Nephron (organoid): ENCODE measurements around the gene CNDP2.

ENCODE experiments used
- H3K27ac Mint-ChIP-seq, 3 experiments: 2 replicates each; pipeline ENCODE4 v1.8.0; 2020; ENCODE audit warnings: mixed read lengths in 3 of 3, mild to moderate bottlenecking in 2 of 3, moderate library complexity in 1 of 3
- H3K27me3 Mint-ChIP-seq: 2 replicates; pipeline ENCODE4 v1.8.0; 2021; ENCODE audit warnings: low read depth, mild to moderate bottlenecking, moderate library complexity, mixed read lengths
- H3K36me3 Mint-ChIP-seq: 2 replicates; pipeline ENCODE4 v1.8.0; 2020; ENCODE audit warnings: low read depth, mixed read lengths
- H3K4me1 Mint-ChIP-seq: 2 replicates; pipeline ENCODE4 v1.8.0; 2020; ENCODE audit warnings: mixed read lengths
- H3K4me3 Mint-ChIP-seq, 3 experiments: 2 replicates each; pipeline ENCODE4 v1.8.0; 2020; ENCODE audit warnings: mild to moderate bottlenecking in 3 of 3, mixed read lengths in 3 of 3, moderate library complexity in 2 of 3
- H3K9me3 Mint-ChIP-seq: 2 replicates; pipeline ENCODE4 v1.8.0; 2020; ENCODE audit warnings: mixed read lengths
- TF ChIP-seq, protein P1 (sequence below), 3 experiments: fragments of 200-600 bp; sonication (generic); IDR thresholded peaks; one replicate each; pipeline ENCODE4 v1.5.0; 2021; ENCODE audit warnings: antibody characterized with exemption in 3 of 3; ENCODE audit not compliant: unreplicated experiment in 3 of 3

The CNDP2 gene

DNA sequence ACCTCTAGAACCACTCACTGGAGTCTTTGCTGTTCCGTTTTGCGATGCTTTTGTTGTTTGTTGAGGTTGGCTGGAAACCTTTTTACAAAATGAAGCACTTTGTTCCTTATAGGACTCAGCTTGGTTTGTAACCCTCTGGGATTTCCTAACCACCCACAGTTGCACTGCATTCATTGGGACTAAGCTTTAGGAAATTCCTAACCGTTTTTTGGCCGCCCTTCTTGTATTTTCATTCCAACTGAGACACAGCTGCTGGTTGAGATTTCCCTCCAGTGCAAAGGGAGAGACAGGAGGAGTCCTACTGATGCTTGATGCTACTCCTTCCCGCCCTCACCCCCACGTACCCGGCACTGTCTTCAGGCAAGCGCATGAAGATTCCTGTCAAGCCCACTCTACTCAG lies 32.9 kb upstream of the CNDP2 start:
- Mint-ChIP-seq H3K4me1 (peaks cover 10% of the 10 kb centered on the region), H3K4me3 (no peak overlapping the region), H3K9me3 (peaks cover 2% of the 10 kb centered on the region), H3K27me3 (peaks cover 38% of the 10 kb centered on the region), H3K36me3 (no peaks in the 10 kb centered on the region), H3K27ac (no peak overlapping the region)
- TF ChIP-seq, protein P1, sequence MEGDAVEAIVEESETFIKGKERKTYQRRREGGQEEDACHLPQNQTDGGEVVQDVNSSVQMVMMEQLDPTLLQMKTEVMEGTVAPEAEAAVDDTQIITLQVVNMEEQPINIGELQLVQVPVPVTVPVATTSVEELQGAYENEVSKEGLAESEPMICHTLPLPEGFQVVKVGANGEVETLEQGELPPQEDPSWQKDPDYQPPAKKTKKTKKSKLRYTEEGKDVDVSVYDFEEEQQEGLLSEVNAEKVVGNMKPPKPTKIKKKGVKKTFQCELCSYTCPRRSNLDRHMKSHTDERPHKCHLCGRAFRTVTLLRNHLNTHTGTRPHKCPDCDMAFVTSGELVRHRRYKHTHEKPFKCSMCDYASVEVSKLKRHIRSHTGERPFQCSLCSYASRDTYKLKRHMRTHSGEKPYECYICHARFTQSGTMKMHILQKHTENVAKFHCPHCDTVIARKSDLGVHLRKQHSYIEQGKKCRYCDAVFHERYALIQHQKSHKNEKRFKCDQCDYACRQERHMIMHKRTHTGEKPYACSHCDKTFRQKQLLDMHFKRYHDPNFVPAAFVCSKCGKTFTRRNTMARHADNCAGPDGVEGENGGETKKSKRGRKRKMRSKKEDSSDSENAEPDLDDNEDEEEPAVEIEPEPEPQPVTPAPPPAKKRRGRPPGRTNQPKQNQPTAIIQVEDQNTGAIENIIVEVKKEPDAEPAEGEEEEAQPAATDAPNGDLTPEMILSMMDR (IDR thresholded peaks at IDR 0.05; ENCODE audit: unreplicated experiment in 3 of 3) = no peak

DNA sequence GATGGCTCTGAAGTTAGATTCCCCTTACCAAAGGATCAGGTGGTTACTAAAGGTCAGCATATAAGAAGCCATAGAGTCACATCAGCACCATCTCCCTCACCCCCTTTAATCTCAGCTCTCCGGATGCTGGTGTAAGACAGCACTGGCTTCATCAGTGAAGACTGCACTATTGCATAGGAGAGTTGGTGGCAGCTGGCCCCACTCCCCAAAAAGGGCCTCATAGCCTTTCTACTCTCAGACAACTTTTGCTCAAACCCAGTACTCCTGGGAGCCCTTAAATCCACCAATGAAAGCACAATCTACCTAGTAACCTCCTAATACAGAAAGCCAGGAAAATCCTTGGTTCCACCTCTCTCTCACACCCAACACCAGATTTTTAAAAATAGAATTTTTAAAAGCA lies 32.2 kb upstream of the CNDP2 start:
- Mint-ChIP-seq H3K9me3 (peaks cover 2% of the 10 kb centered on the region), H3K27ac (no peak overlapping the region), H3K4me1 (peaks cover 8% of the 10 kb centered on the region), H3K27me3 (peaks cover 30% of the 10 kb centered on the region), H3K36me3 (no peaks in the 10 kb centered on the region), H3K4me3 (no peak overlapping the region)
- TF ChIP-seq, protein P1 (IDR thresholded peaks at IDR 0.05; ENCODE audit: unreplicated experiment in 3 of 3) = no peak

- peaks cover 12% of the 10 kb centered on the region for H3K27me3 Mint-ChIP-seq
- TF ChIP-seq, protein P1 (IDR thresholded peaks at IDR 0.05; ENCODE audit: unreplicated experiment in 3 of 3) = no peak
- H3K36me3 Mint-ChIP-seq = no peaks in the 10 kb centered on the region
- no peak overlapping the region for H3K27ac Mint-ChIP-seq
- H3K4me1 Mint-ChIP-seq = peaks cover 8% of the 10 kb centered on the region
- H3K9me3 Mint-ChIP-seq = peaks cover 12% of the 10 kb centered on the region
- no peak overlapping the region for H3K4me3 Mint-ChIP-seq
These were observed 30.4 kb upstream of the CNDP2 start for GRCh38 chr18:74465775-74466174.

GRCh38 chr18:74468547-74469061 lies 27.6 kb upstream of the CNDP2 start:
- no peak overlapping the region for H3K27ac Mint-ChIP-seq
- no peaks in the 10 kb centered on the region for H3K27me3 Mint-ChIP-seq
- TF ChIP-seq, protein P1 (IDR thresholded peaks at IDR 0.05; ENCODE audit: unreplicated experiment in 3 of 3) = no peak
- no peak overlapping the region for H3K4me3 Mint-ChIP-seq
- H3K4me1 Mint-ChIP-seq = peaks cover 8% of the 10 kb centered on the region
- H3K9me3 Mint-ChIP-seq = peaks cover 12% of the 10 kb centered on the region
- no peaks in the 10 kb centered on the region for H3K36me3 Mint-ChIP-seq

DNA sequence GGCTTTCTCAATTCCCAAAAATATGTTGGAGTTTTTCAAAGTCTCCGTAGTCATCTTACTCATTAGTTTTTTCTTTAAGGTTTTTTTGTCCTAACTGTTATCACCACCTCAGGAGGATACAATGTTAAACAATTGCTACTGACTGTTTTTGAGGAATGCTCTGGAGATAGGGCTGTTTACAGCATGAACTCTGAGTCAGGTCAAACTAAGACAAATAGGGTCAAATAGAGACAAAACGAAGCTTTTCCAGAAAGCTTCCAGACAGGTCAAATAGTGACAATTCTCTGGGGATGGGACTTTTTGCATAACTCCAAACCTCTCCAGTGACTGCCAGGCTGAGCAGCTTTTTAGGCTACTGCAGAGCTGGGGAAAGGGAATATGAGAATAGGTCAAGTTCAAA lies 23.9 kb upstream of the CNDP2 start:
- H3K4me3 Mint-ChIP-seq = no peak overlapping the region
- TF ChIP-seq, protein P1 (IDR thresholded peaks at IDR 0.05; ENCODE audit: unreplicated experiment in 3 of 3) = no peak
- H3K4me1 Mint-ChIP-seq = no peaks in the 10 kb centered on the region
- no peak overlapping the region for H3K27ac Mint-ChIP-seq
- peaks cover 7% of the 10 kb centered on the region for H3K27me3 Mint-ChIP-seq
- H3K9me3 Mint-ChIP-seq = peaks cover 10% of the 10 kb centered on the region
- no peaks in the 10 kb centered on the region for H3K36me3 Mint-ChIP-seq

DNA sequence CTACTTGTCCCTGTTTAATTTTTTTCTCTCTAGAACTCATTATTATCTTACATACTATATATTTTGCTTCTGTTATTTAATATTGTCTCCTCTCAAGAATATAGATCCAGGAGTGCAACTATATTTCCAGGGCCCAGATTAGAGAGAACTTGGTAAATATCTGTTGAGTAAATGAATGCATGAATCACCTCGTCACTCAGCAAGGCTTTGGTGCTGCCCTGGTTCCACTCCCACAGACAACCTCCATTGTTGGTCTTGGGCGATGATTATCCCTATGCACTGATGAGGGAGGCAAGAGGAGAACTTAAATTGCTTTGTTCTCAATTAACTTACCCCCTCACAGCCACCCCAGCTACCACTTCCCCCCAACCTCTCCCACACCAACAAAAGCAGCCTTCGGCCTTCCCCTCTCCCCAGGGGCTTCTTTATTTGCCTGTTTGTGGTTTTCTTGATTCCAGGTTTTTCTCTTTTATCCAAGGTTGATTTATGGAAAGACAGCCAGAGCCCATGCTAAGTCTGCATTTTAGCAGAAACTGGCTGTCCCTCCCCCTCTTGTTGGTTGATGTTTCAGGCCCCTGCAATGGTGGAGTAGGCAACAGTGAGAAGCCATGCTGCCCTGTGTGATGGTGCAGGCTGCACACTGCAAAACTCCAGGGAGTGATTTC lies 22.1 kb upstream of the CNDP2 start:
- H3K4me1 Mint-ChIP-seq = no peaks in the 10 kb centered on the region
- H3K27me3 Mint-ChIP-seq = peaks cover 11% of the 10 kb centered on the region
- H3K36me3 Mint-ChIP-seq = no peaks in the 10 kb centered on the region
- TF ChIP-seq, protein P1 (IDR thresholded peaks at IDR 0.05; ENCODE audit: unreplicated experiment in 3 of 3) = no peak
- peaks cover 10% of the 10 kb centered on the region for H3K9me3 Mint-ChIP-seq
- H3K4me3 Mint-ChIP-seq = no peak overlapping the region
- no peak overlapping the region for H3K27ac Mint-ChIP-seq
